GM12873 (cell line): ENCODE results near the gene HCN4.

ENCODE experiments used
- TF ChIP-seq, protein P1 (sequence below): IDR thresholded peaks from 2 replicates; pipeline ENCODE4 v1.5.1; 2012; ENCODE audit warnings: low read depth, mild to moderate bottlenecking, moderate library complexity, low read length, control low read depth; ENCODE audit not compliant: insufficient read depth; ENCODE audit errors: missing control alignments

Gene HCN4

GRCh38 chr15:73375755-73376305 lies 7.1 kb upstream of the HCN4 start:
- TF ChIP-seq, protein P1, sequence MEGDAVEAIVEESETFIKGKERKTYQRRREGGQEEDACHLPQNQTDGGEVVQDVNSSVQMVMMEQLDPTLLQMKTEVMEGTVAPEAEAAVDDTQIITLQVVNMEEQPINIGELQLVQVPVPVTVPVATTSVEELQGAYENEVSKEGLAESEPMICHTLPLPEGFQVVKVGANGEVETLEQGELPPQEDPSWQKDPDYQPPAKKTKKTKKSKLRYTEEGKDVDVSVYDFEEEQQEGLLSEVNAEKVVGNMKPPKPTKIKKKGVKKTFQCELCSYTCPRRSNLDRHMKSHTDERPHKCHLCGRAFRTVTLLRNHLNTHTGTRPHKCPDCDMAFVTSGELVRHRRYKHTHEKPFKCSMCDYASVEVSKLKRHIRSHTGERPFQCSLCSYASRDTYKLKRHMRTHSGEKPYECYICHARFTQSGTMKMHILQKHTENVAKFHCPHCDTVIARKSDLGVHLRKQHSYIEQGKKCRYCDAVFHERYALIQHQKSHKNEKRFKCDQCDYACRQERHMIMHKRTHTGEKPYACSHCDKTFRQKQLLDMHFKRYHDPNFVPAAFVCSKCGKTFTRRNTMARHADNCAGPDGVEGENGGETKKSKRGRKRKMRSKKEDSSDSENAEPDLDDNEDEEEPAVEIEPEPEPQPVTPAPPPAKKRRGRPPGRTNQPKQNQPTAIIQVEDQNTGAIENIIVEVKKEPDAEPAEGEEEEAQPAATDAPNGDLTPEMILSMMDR: no peak

DNA sequence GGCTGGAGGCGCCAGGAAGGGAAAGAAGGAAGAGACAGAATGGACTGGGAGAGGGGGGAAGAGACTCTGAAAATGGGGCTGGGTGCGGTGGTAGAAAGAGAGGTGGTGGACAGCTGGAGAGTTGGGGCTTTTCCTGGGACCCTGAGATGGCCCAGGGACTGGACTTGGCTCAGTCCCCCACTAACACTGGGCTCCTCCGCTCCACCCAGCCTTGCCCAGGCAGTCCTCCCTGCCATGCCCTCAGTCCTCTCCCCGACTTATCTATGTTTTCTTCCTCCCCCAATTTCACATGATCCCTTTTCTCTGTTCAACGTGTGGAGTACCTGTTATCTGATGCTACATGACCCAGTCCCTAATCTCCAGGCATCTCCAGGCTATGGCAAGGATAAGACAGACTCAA lies 6.3 kb upstream of the HCN4 start:
- TF ChIP-seq, protein P1: no peak

- TF ChIP-seq, protein P1: no peak
Observed at GRCh38 chr15:73374604-73375003, 5.8 kb upstream of the HCN4 start.

- TF ChIP-seq, protein P1: no peak
Observed at GRCh38 chr15:73373221-73373620, 4.5 kb upstream of the HCN4 start.

DNA sequence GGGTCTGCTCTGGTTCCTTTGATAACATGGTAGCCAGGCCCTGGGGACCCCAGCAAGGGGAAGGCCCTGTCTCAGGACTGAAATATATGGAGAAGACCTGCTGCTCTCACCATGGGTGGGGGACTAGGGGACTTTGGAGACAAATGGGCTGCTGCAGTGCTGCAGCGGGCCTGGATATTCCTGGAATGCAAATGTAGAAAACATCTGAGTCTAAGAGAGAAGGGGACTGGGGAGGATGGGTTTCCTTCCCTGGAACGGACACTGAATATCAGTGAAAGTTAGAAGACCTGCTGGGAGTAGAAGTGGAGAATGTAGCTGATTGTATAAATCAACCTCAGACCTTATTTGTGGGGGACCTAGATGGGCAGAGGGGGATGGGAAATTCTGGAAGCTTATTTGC lies 3.1 kb upstream of the HCN4 start:
- TF ChIP-seq, protein P1: no peak

- TF ChIP-seq, protein P1: no peak
Observed at GRCh38 chr15:73370151-73370550, 1.4 kb upstream of the HCN4 start.

DNA sequence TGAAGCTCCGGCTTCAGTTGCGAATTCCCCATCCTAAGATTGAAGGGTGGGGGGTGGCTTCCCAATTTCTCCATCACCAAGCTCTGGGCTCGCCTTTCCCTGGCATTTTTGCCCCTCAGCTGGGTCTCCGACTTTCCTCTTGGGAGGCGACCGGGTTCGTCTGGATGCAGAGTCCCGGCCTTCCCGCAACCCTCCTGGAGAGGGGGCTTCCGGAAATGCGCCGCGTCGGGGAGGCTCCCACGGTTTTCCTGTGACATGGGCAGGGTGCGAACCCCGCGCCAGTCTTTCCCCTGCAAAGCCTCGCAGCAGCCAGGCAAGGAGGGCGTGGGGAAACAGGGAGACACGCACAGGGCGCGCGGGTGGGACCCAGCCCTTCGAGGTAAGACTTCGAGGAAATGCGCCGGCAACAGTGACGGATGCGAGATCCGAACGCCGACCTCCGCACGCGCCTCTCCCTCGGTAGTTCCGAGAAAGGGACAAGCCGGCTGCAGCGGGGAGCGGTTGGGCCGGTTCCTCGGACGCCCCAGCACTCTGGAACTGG lies 466 bp upstream of the HCN4 start:
- TF ChIP-seq, protein P1: no peak
